AG04449 (cell line): Measurements from ENCODE around the gene NSMF.
"Not testable (repeated sequence)": the region's sequence is repeated elsewhere in the genome, so short reads cannot be mapped to it uniquely, and the experiment has no call there.

Source experiments
- CTCF ChIA-PET: fragments of 350-600 bp; formaldehyde crosslinking; extraction: SDS; loops from one replicate; lab custom pipeline; 2021; ENCODE audit warnings: antibody characterized with exemption; lab: Yijun Ruan, JAX
- POLR2A ChIA-PET: fragments of 400-600, 350-600 bp; formaldehyde crosslinking; extraction: SDS; loops from one replicate; lab custom pipeline; 2020; ENCODE audit warnings: antibody characterized with exemption, inconsistent platforms; lab: Yijun Ruan, JAX
- DNase-seq: peaks from one replicate; pipeline ENCODE4 v3.0.0-alpha.2; 2010; ENCODE audit warnings: low read depth, low spot score
- H3K4me3 ChIP-seq: 2 replicates; pipeline ENCODE4 v1.5.1; 2011; ENCODE audit warnings: low read depth, mild to moderate bottlenecking, control low read depth, low read length
- TF ChIP-seq, protein P1 (sequence below): IDR thresholded peaks from one replicate; pipeline ENCODE4 v1.5.1; 2011; ENCODE audit warnings: mild to moderate bottlenecking, moderate library complexity, low read length, control low read depth, inconsistent platforms; ENCODE audit not compliant: insufficient read depth; ENCODE audit errors: missing control alignments

NSMF gene

DNA sequence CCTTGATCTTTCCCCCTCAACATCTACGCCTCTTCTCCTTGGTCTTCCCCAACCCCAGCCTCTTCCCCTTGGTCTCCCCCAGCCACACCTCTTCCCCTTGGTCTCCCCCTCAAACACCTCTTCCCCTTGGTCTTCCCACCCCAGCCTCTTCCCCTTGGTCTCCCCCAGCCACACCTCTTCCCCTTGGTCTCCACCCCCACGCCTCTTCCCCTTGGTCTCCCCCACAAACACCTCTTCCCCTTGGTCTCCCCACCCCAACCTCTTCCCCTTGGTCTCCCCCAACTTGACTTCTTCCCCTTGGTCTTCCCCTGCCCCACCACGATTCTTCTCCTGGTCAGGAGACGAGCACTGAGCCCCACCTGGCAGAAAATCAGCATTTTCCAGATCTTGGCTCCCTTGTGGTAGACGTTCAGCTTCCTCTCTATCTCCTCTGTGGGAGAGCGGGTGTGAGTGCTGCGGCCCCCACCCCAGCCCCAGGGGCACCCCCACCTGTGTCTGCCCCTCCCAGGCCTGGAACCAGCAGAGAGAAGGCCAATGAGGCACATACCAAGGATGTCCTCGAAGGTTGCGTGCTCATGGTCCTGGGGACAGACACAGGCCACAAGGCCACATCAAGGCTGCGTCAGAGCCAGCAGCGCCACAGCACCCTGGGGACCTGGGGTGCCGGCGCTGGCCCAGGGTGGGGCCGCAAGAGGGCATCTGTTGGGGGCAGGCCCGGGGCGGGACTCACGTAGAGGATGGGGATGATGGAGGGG, 7.0 kb downstream of the NSMF start:
- no peak overlapping the region for H3K4me3 ChIP-seq
- ChIA-PET POLR2A (no interaction called here), CTCF (interaction anchor here (2.8 to 5.3 kb wide), 2 partner anchors 8 to 28 kb away, joined by 13 to 25 read pairs; partner anchors contain the start of genes EXD3 and NOXA1)
- TF ChIP-seq, protein P1, sequence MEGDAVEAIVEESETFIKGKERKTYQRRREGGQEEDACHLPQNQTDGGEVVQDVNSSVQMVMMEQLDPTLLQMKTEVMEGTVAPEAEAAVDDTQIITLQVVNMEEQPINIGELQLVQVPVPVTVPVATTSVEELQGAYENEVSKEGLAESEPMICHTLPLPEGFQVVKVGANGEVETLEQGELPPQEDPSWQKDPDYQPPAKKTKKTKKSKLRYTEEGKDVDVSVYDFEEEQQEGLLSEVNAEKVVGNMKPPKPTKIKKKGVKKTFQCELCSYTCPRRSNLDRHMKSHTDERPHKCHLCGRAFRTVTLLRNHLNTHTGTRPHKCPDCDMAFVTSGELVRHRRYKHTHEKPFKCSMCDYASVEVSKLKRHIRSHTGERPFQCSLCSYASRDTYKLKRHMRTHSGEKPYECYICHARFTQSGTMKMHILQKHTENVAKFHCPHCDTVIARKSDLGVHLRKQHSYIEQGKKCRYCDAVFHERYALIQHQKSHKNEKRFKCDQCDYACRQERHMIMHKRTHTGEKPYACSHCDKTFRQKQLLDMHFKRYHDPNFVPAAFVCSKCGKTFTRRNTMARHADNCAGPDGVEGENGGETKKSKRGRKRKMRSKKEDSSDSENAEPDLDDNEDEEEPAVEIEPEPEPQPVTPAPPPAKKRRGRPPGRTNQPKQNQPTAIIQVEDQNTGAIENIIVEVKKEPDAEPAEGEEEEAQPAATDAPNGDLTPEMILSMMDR = no peak
- DNase-seq = no peak

DNA sequence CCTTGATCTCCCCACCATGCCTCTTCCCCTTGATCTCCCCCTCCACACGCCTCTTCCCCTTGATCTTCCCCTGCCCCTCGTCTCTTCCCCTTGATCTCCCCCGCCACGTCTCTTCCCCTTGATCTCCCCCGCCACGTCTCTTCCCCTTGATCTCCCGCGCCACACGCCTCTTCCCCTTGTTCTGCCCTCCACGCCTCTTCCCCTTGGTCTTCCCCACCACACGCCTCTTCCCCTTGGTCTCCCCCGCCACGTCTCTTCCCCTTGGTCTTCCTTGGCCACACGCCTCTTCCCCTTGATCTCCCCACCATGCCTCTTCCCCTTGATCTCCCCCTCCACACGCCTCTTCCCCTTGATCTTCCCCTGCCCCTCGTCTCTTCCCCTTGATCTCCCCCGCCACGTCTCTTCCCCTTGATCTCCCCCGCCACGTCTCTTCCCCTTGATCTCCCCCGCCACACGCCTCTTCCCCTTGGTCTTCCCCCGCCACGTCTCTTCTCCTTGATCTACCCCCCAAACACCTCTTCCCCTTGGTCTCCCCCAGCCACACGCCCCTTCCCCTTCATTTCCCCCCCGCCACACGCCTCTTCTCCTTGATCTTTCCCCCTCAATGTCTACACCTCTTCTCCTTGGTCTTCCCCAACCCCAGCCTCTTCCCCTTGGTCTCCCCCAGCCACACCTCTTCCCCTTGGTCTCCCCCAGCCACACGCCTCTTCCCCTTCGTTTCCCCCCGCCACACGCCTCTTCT, 7.7 kb downstream of the NSMF start:
- H3K4me3 ChIP-seq, DNase-seq, POLR2A ChIA-PET, CTCF ChIA-PET: not testable (repeated sequence)

DNA sequence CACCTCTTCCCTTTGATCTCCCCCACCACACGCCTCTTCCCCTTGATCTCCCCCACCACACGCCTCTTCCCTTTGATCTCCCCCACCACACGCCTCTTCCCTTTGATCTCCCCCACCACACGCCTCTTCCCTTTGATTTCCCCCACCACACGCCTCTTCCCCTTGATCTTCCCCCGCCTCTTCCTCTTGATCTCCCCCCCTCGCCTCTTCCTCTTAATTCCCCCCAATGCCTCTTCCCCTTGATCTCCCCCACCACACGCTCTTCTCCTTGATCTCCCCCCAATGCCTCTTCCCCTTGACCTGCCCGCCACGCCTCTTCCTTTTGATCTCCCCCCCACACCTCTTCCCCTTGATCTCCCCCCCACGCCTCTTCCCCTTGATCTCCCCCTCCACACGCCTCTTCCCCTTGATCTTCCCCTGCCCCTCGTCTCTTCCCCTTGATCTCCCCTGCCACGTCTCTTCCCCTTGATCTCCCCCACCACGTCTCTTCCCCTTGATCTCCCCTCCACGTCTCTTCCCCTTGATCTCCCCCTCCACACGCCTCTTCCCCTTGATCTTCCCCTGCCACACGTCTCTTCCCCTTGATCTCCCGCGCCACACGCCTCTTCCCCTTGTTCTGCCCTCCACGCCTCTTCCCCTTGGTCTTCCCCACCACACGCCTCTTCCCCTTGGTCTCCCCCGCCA, 8.5 kb downstream of the NSMF start:
- POLR2A ChIA-PET, CTCF ChIA-PET, H3K4me3 ChIP-seq, DNase-seq: not testable (repeated sequence)

DNA sequence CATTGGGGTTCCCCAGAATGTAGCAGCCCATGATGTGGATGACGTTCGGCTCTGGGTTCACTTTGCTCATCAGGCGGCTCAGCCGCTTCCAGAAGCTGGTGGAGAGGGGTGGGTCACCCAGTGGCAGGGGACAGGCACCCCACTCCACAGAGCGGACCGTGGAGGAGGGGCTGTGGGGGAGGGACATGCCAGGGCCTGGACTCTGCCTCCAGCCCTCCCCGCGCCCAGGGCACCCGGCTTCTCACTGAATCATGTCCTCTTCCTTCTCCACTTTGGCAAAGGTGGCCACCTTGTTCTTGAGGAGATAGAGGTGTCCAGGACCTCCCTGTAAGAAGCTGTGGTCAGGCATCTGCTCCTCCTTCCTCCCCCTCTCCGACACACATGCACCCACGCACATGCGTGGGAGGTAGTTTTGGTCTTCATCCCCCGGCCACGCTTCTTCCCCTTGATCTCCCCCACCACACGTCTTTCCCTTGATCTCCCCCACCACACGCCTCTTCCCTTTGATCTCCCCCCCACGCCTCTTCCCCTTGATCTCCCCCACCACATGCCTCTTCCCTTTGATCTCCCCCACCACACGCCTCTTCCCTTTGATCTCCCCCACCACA, 9.1 kb downstream of the NSMF start:
- DNase-seq = no peak
- no peak overlapping the region for H3K4me3 ChIP-seq
- ChIA-PET POLR2A (no interaction called here), CTCF (interaction anchor here (0.8 kb wide), 1 partner anchor 148 kb away, joined by 3 read pairs; the partner anchor contains the start of gene NRARP)
- TF ChIP-seq, protein P1 = no peak

DNA sequence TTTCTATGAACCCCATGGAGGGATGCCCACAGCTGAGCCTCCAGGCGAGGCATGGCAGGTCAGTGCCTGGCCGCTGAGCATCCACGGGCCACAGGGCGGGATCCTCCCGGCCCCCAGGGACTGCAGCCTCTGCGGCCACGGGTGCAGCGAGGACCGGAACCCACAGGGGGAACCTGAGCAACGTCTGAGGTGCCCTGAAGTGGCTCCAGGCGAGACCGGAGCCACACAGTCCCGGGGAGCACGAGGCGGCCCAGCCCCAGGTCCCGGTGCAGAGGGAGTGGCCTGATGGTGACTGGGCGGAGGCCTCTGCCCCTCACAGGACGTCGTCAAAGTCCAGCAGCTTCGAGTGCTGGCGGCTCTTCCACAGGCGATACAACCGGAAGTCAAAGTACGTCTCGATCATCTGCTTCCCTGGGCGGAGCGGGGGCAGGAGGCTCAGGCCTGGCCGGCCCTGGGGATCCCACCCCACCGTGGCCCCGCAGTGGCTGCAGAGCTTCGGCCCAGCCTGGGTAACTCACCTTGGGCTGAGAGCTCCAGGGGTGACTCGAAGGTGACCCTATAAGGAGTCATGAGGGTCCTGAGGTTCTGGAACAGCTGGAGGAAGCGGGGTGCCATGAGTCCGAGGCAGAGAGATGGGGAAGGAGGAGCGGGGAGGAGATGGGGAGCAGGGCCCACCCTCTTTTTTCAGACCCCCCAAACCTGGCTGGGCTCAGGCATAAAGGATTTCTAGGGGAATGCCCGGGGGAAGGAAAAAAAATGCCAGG, 9.9 kb downstream of the NSMF start:
- ChIA-PET CTCF (interaction anchor here (0.8 to 2.4 kb wide), 2 partner anchors 27 to 147 kb away, joined by 3 to 11 read pairs; partner anchors contain the start of genes EXD3, NOXA1 and NRARP), POLR2A (interaction anchor here (1.2 kb wide), 1 partner anchor 10 kb away, joined by 4 read pairs; the partner anchor contains the start of gene NSMF)
- no peak for DNase-seq
- H3K4me3 ChIP-seq = no peak overlapping the region
- TF ChIP-seq, protein P1 = no peak

DNA sequence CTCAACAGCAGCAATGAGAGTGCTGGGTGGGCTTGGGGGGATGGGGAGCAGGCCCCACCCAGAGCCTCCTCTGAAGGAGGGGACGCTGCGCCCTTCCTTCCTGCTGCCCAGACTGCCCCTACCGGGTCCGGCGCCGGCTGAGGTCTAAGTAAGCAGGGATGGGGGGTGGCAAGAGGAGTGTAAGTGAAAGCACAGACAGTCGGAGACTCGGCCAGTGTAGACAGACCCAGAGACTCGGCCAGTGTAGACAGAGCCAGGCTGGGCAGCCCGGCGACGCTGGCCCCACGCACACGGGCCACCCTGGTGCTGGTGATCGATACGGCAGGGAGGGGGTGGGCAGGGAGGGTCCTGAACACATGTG, 10.6 kb downstream of the NSMF start:
- ChIA-PET CTCF (interaction anchor here (2.4 kb wide), 1 partner anchor 26 kb away, joined by 11 read pairs; the partner anchor contains the start of genes EXD3 and NOXA1), POLR2A (interaction anchor here (1.2 kb wide), 1 partner anchor 11 kb away, joined by 4 read pairs; the partner anchor contains the start of gene NSMF)
- TF ChIP-seq, protein P1 = no peak
- no peak for DNase-seq
- no peak overlapping the region for H3K4me3 ChIP-seq
